IMR-90 (cell line): ENCODE measurements around the gene AMFR. TPM values are rescaled to one million over a fixed set of nuclear protein-coding genes. Genes with fewer than 3 reads are reported as not detected.

Experiments
- ATAC-seq: fragments of 200-7000 bp; cut with Tn5 transposase; 2 replicates; pipeline ENCODE4 v1.9.1; 2020; ENCODE audit warnings: low read depth, mild to moderate bottlenecking, moderate library complexity
- BruUV-seq: library from RNA; stranded (reverse); fragments of 400-500 nt; replicated peaks from 2 replicates; lab custom pipeline; 2021; lab: Mats Ljungman, UMichigan
- CTCF ChIA-PET: fragments of 300-600 bp; formaldehyde crosslinking; extraction: SDS; loops from one replicate; lab custom pipeline; 2021; ENCODE audit warnings: antibody characterized with exemption; lab: Yijun Ruan, JAX
- POLR2A ChIA-PET: fragments of 300-600 bp; sonication (Branson Sonifier 250); formaldehyde crosslinking; loops from one replicate; lab custom pipeline; 2022; ENCODE audit warnings: antibody characterized with exemption; ENCODE audit not compliant: unreplicated experiment; lab: Charles Lee
- DNase-seq: peaks from one replicate; pipeline ENCODE4 v3.0.0; 2013
- H2AFZ ChIP-seq: replicated peaks from 2 replicates; pipeline ENCODE3; 2013; ENCODE audit warnings: low read length, mild to moderate bottlenecking; ENCODE audit not compliant: poor library complexity
- H2AK5ac ChIP-seq: 2 replicates; pipeline ENCODE4 v1.6.1; 2013; ENCODE audit warnings: low read depth, low read length, inconsistent platforms
- H2AK9ac ChIP-seq: replicated peaks from 2 replicates; pipeline ENCODE3; 2013; ENCODE audit warnings: mild to moderate bottlenecking, low read depth, low read length, moderate library complexity; ENCODE audit not compliant: poor library complexity
- H2BK120ac ChIP-seq: 2 replicates; pipeline ENCODE4 v1.6.1; 2013; ENCODE audit warnings: low read depth, low read length, inconsistent platforms
- H2BK15ac ChIP-seq: 3 replicates; pipeline ENCODE4 v1.6.1; 2013; ENCODE audit warnings: low read depth, low read length, inconsistent platforms
- H2BK20ac ChIP-seq: 2 replicates; pipeline ENCODE4 v1.6.1; 2013; ENCODE audit warnings: low read depth, mild to moderate bottlenecking, inconsistent platforms, low read length, moderate library complexity
- H2BK5ac ChIP-seq: 2 replicates; pipeline ENCODE4 v1.6.1; 2013; ENCODE audit warnings: mild to moderate bottlenecking, low read depth, low read length, inconsistent platforms; ENCODE audit not compliant: poor library complexity, severe bottlenecking
- H3K14ac ChIP-seq: replicated peaks from 2 replicates; pipeline ENCODE4 v1.6.1; 2013; ENCODE audit warnings: low read depth, low read length, inconsistent platforms
- H3K18ac ChIP-seq: 2 replicates; pipeline ENCODE4 v1.6.1; 2013; ENCODE audit warnings: low read depth, low read length, control low read depth
- H3K23ac ChIP-seq: 2 replicates; pipeline ENCODE4 v1.6.1; 2013; ENCODE audit warnings: low read depth, low read length, inconsistent platforms
- H3K27ac ChIP-seq: 2 replicates; pipeline ENCODE4 v1.5.1; 2013; ENCODE audit warnings: mild to moderate bottlenecking, control low read depth, low read length; ENCODE audit not compliant: insufficient read depth
- H3K27me3 ChIP-seq: 2 replicates; pipeline ENCODE4 v1.6.1; 2013; ENCODE audit warnings: low read length; ENCODE audit not compliant: control insufficient read depth, insufficient read depth
- H3K36me3 ChIP-seq: 2 replicates; pipeline ENCODE4 v1.6.1; 2013; ENCODE audit warnings: low read length, mixed read lengths; ENCODE audit not compliant: control insufficient read depth, insufficient read depth
- H3K4ac ChIP-seq: 2 replicates; pipeline ENCODE4 v1.6.1; 2013; ENCODE audit warnings: low read depth, low read length, inconsistent platforms
- H3K4me1 ChIP-seq: 2 replicates; pipeline ENCODE4 v1.6.1; 2013; ENCODE audit warnings: low read length, mixed read lengths; ENCODE audit not compliant: control insufficient read depth, insufficient read depth
- H3K4me2 ChIP-seq: 2 replicates; pipeline ENCODE4 v1.6.1; 2013; ENCODE audit warnings: low read depth, mild to moderate bottlenecking, control low read depth, low read length, moderate library complexity
- H3K4me3 ChIP-seq: 2 replicates; pipeline ENCODE4 v1.5.1; 2013; ENCODE audit warnings: low read depth, mild to moderate bottlenecking, control low read depth, low read length, moderate library complexity; ENCODE audit not compliant: insufficient read depth
- H3K56ac ChIP-seq: 2 replicates; pipeline ENCODE4 v1.6.1; 2013; ENCODE audit warnings: low read length, inconsistent platforms; ENCODE audit not compliant: insufficient read depth; ENCODE audit errors: extremely low read depth
- H3K79me1 ChIP-seq, 2 experiments: 2 replicates each; pipeline ENCODE4 v1.6.1; 2013; ENCODE audit warnings: low read length in 2 of 2, inconsistent platforms in 1 of 2, low read depth in 1 of 2
- H3K9ac ChIP-seq: 2 replicates; pipeline ENCODE4 v1.6.1; 2013; ENCODE audit warnings: low read depth, low read length, control low read depth
- H3K9me1 ChIP-seq: 2 replicates; pipeline ENCODE4 v1.6.1; 2013; ENCODE audit warnings: low read length, inconsistent platforms; ENCODE audit not compliant: insufficient read depth
- H3K9me3 ChIP-seq: 2 replicates; pipeline ENCODE4 v1.6.1; 2013; ENCODE audit warnings: low read length; ENCODE audit not compliant: control insufficient read depth, insufficient read depth
- H4K20me1 ChIP-seq: 2 replicates; pipeline ENCODE4 v1.6.1; 2013; ENCODE audit warnings: low read length, inconsistent platforms; ENCODE audit not compliant: insufficient read depth
- H4K5ac ChIP-seq: 2 replicates; pipeline ENCODE4 v1.6.1; 2013; ENCODE audit warnings: mild to moderate bottlenecking, low read depth, low read length, control low read depth
- H4K8ac ChIP-seq, 2 experiments: 2 replicates each; pipeline ENCODE4 v1.6.1; 2013; ENCODE audit warnings: low read depth in 2 of 2, low read length in 2 of 2, control low read depth in 1 of 2, inconsistent platforms in 1 of 2
- H4K91ac ChIP-seq: 2 replicates; pipeline ENCODE4 v1.6.1; 2013; ENCODE audit warnings: low read depth, low read length, inconsistent platforms; ENCODE audit not compliant: insufficient read depth
- BHLHE40 ChIP-seq: fragments of 150-350 bp; IDR thresholded peaks from 2 replicates; pipeline ENCODE4 v1.6.1; 2016; ENCODE audit warnings: mild to moderate bottlenecking, low read depth, low read length
- CEBPB ChIP-seq: IDR thresholded peaks from 2 replicates; pipeline ENCODE4 v1.6.1; 2012; ENCODE audit warnings: low read depth, low read length, improper control_type of control experiment
- CHD1 ChIP-seq: IDR thresholded peaks from 2 replicates; pipeline ENCODE4 v1.6.1; 2012; ENCODE audit warnings: low read depth, low read length, improper control_type of control experiment
- CTCF ChIP-seq: conservative IDR thresholded peaks from 2 replicates; pipeline ENCODE4 v1.5.1; 2012; ENCODE audit warnings: mild to moderate bottlenecking, low read depth, low read length, improper control_type of control experiment
- ELK1 ChIP-seq: fragments of 150-350 bp; IDR thresholded peaks from 2 replicates; pipeline ENCODE4 v1.6.1; 2016; ENCODE audit warnings: low read depth, mild to moderate bottlenecking, low read length, moderate library complexity, borderline replicate concordance
- FOS ChIP-seq: fragments of 150-350 bp; IDR thresholded peaks from 2 replicates; pipeline ENCODE4 v1.6.1; 2016; ENCODE audit warnings: low read depth, low read length
- MAFK ChIP-seq: IDR thresholded peaks from 2 replicates; pipeline ENCODE4 v1.6.1; 2012; ENCODE audit warnings: low read depth, low read length, improper control_type of control experiment
- MAZ ChIP-seq: IDR thresholded peaks from 2 replicates; pipeline ENCODE4 v1.6.1; 2012; ENCODE audit warnings: low read depth, mild to moderate bottlenecking, low read length, improper control_type of control experiment, moderate library complexity, borderline replicate concordance
- MXI1 ChIP-seq: IDR thresholded peaks from 2 replicates; pipeline ENCODE4 v1.6.1; 2012; ENCODE audit warnings: low read depth, mild to moderate bottlenecking, low read length, moderate library complexity, borderline replicate concordance
- NFE2L2 ChIP-seq: fragments of 150-350 bp; IDR thresholded peaks from 2 replicates; pipeline ENCODE4 v1.6.1; 2016; ENCODE audit warnings: low read depth, mild to moderate bottlenecking, low read length
- POLR2A ChIP-seq: IDR thresholded peaks from 2 replicates; pipeline ENCODE4 v1.6.1; 2012; ENCODE audit warnings: mild to moderate bottlenecking, low read depth, low read length
- RAD21 ChIP-seq: IDR thresholded peaks from 2 replicates; pipeline ENCODE4 v1.6.1; 2012; ENCODE audit warnings: low read length, improper control_type of control experiment
- RCOR1 ChIP-seq: IDR thresholded peaks from 2 replicates; pipeline ENCODE4 v1.6.1; 2012; ENCODE audit warnings: mild to moderate bottlenecking, low read length, improper control_type of control experiment; ENCODE audit not compliant: insufficient replicate concordance
- RFX5 ChIP-seq: IDR thresholded peaks from 2 replicates; pipeline ENCODE4 v1.8.0; 2012; ENCODE audit warnings: low read depth, mild to moderate bottlenecking, low read length, moderate library complexity
- SMC3 ChIP-seq: fragments of 150-350 bp; IDR thresholded peaks from 2 replicates; pipeline ENCODE4 v1.6.1; 2016; ENCODE audit warnings: low read depth, mild to moderate bottlenecking, antibody characterized with exemption, low read length, moderate library complexity
- USF2 ChIP-seq: fragments of 150-350 bp; IDR thresholded peaks from 2 replicates; pipeline ENCODE4 v1.6.1; 2017; ENCODE audit warnings: mild to moderate bottlenecking, antibody characterized with exemption, low read length, low read depth
- WGBS, 2 experiments: methylation state at CpG; one replicate each; pipeline versions ENCODE4 v1.1.5 to v1.1.7; 2013; ENCODE audit warnings: missing lambda C conversion rate in 2 of 2; ENCODE audit not compliant: insufficient read length in 1 of 2; ENCODE audit errors: extremely low coverage in 2 of 2; 5-methylcytosine and 5-hydroxymethylcytosine counted together
- dilution Hi-C: fragments of 300-500 bp; cut with HindIII; formaldehyde crosslinking; loops from one replicate; pipeline ENCODE4 v1.14.3; 2018; ENCODE audit warnings: low sequenced_read_pairs; ENCODE audit not compliant: unreplicated experiment
- in situ Hi-C: fragments of 300-500 bp; cut with MboI; formaldehyde crosslinking; loops from 3 replicates; pipeline ENCODE4 v1.14.3; 2019; ENCODE audit warnings: low sequenced_read_pairs, inconsistent platforms, mixed read lengths
- intact Hi-C: fragments of 100-400 bp; cut with micrococcal nuclease; formaldehyde crosslinking; loops from 2 replicates; pipeline ENCODE4 v1.10.0; 2022
- polyA plus RNA-seq, 3 experiments: library from polyadenylated mRNA; depleted of rRNA; stranded (reverse); fragments of >200 nt; gene quantifications; 2 replicates each; pipeline ENCODE4 v1.2.3, GENCODE V29; 2012; ENCODE audit warnings: low replicate concordance in 1 of 3
- total RNA-seq: library from RNA; depleted of rRNA; stranded (reverse); fragments of >200 nt; gene quantifications from 2 replicates; pipeline ENCODE4 v1.2.3, GENCODE V29; 2012

Gene AMFR
- total and polyA plus RNA-seq, 2 of the 4 experiments (the other 2 are of a cell fraction): 60.7 to 216 TPM

DNA sequence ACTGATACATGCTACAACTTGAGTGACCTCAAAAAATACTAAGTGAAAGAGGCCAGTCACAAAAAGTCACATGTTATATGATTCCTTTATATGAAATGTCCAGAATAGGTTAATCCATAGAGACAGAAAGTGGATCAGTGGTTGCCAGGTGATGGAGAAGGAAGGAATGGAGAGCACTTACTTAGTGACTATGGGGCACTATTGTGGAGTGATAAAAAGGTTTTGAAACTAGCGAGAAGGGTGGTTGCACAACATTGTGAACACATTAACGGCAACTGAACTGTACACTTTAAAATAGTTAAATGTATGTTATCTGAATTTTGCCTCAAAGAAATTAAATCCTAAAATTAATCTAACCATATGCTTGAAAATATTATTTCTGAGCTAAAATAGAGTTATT, 25.9 kb downstream of the AMFR start:
- dilution Hi-C loops (no loop called here), in situ Hi-C loops (no loop called here), intact Hi-C loops (no loop called here)
- peaks cover 15 to 16% of the 10 kb centered on the region in 2 experiments for H3K79me1 ChIP-seq
- H3K9me1 ChIP-seq: peaks cover 3% of the 10 kb centered on the region
- no CpG with 5 or more reads among the region's 2 CpGs for WGBS, 2 experiments
- no peak overlapping the region for H3K14ac ChIP-seq
- POLR2A ChIA-PET: no interaction called here
- CTCF ChIA-PET: no interaction called here
- no peak overlapping the region for H4K5ac ChIP-seq
- H3K9ac ChIP-seq: no peak overlapping the region
- H3K4me1 ChIP-seq: no peaks in the 10 kb centered on the region
- H3K9me3 ChIP-seq: no peaks in the 10 kb centered on the region
- no peak overlapping the region for H2AK9ac ChIP-seq
- H4K91ac ChIP-seq: no peak overlapping the region
- no peaks in the 10 kb centered on the region for H4K20me1 ChIP-seq
- H3K27me3 ChIP-seq: no peaks in the 10 kb centered on the region
- H4K8ac ChIP-seq: no peak overlapping the region
- BruUV-seq: no TSS peak
- no peak overlapping the region for H3K4me3 ChIP-seq
- H2BK20ac ChIP-seq: no peak overlapping the region
- H3K56ac ChIP-seq: no peak overlapping the region
- no peak overlapping the region for H2BK120ac ChIP-seq
- H3K27ac ChIP-seq: no peak overlapping the region
- no peak overlapping the region for H2BK5ac ChIP-seq
- H3K18ac ChIP-seq: no peak overlapping the region
- H3K36me3 ChIP-seq: peaks cover 26% of the 10 kb centered on the region
- H2AK5ac ChIP-seq: no peak overlapping the region
- no peak overlapping the region for H3K4me2 ChIP-seq
- no peak overlapping the region for H3K4ac ChIP-seq
- TF ChIP-seq CTCF (no peak), CHD1 (no peak), MXI1 (no peak), RFX5 (no peak), SMC3 (no peak), FOS (no peak), ELK1 (no peak), NFE2L2 (no peak), RCOR1 (no peak), POLR2A (no peak), MAFK (no peak), BHLHE40 (no peak), RAD21 (no peak), MAZ (no peak), CEBPB (no peak), USF2 (no peak)
- ATAC-seq (no peak), DNase-seq (no peak)
- H2AFZ ChIP-seq: no peak overlapping the region
- H2BK15ac ChIP-seq: no peak overlapping the region
- no peak overlapping the region for H3K23ac ChIP-seq
